Activated T-cell treated with anti-CD3 and anti-CD28 coated beads for 1 hour (primary cell): ENCODE measurements around the gene SLC28A1.
"Not testable (repeated sequence)": the region's sequence is repeated elsewhere in the genome, so short reads cannot be mapped to it uniquely, and the experiment has no call there.

ENCODE experiments used
- DNase-seq: peaks from one replicate; pipeline ENCODE4 v3.0.0-alpha.2; 2020; ENCODE audit warnings: low read depth

The SLC28A1 gene

DNA sequence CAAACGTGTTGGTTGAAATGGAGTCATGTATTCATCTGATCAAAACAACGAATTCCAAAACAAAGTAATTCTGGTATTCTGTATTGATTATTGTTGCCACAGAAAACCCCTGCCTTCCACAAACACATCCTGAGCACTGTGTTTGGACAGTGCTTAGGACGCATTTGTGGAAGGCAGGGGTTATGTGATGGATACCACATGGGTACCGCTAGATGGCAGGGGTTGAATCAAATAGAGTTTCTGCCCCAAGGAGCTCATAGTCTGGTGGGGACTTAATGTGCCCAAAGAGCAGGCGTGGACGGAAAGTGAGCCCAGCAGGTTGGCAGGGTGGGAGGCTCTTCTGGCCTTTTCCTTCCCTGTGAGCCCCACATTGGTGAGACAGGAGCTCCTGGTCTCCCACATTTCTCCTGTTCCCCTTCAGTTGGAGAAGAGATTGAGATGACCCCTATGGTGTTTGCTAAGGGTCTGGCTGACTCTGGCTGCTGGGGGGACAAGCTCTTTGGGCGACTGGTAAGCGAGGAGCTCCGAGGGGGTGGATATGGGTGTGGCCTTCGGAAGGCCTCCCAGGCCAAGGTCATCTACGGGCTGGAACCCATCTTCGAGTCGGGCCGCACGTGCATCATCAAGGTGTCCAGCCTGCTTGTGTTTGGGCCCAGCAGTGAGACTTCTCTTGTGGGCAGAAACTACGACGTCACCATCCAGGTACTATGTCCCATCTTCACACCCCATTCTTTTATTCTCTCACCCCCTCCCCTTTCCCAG, 22.1 kb upstream of the SLC28A1 start:
- DNase-seq: no peak

- no peak for DNase-seq
Measured at GRCh38 chr15:84863565-84864443, 20.7 kb upstream of the SLC28A1 start.

- no peak for DNase-seq
Measured at GRCh38 chr15:84864444-84864795, 20.0 kb upstream of the SLC28A1 start.

DNA sequence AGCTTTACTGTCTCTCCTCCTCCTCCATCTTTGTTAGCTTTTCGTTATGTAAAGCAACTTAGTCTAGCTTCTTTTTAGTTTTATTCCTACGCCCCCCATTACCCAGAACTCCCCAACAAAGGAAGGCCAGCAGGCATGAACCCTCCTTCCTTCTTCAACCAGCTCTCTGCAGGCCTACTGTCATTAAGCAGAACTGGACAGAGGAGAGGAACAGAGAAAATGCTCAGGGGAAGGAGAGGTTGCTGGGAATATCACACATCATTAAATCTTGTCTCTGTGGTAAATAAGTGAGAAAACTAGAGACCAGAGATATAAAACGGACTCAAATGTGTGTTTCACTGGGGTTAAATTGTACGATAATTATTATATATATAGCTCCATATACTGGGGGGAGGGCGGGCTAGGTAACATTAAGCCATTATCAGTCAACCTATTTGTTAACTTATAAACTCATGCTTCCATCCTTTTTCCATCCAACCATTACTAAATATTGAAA, 19.3 kb upstream of the SLC28A1 start:
- no peak for DNase-seq

DNA sequence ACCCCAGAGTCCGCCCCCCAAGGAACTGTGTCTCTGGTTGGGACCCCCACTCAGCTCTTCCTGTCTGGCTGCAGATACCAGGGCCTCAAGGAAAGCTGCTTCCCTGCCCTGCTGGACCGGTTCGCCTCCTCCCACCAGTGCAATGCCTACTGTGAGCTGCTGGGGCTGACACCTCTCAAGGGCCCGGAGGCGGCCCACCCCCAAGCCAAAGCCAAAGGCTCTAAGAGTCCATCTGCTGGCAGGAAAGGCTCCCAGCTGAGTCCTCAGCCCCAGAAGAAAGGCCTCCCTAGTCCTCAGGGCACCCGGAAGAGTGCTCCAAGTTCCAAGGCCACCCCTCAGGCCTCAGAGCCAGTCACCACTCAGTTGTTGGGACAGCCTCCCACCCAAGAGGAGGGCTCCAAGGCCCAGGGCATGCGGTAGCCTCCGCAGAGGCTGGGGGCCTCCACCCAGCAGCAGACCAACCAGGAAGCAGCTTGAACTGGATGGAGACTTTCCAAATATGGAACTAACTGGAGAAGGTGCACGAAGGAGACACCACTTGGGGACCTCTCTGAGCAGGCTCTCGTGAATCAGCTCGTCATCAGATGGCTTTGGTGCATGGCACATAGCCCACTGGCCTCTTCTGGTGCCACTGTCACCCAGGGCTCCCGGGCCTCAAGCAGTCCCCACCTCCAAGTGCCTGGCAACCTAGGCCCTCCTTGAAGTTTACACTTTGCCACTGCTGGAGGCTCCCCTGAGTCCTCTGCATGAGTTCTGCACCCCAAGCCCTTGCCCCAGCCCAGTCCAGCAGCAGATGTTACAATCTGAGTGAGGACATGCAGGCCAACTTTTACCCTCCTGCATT, 16.2 kb upstream of the SLC28A1 start:
- DNase-seq: no peak

DNA sequence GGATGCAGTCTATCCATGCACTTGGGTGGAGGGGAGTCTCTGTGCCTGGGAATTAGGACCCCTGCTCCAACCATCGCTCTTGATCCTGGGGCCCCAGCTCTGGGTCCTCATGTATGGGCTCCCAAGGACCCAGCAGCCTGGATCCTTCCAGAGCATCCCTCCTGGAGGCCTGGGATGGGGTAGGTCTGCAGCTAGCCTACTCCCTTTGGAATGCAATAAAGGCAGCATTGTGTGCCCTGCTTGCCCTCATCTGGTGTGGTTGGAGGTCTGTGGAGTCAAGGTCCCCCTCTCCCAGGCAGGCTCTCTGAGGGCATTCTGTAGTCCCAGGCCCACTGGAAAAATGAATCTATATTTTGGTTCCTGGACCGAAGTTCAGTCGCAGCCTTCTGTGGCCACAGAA, 15.0 kb upstream of the SLC28A1 start:
- no peak for DNase-seq

GRCh38 chr15:84871428-84871985, 13.0 kb upstream of the SLC28A1 start:
- DNase-seq: no peak

DNA sequence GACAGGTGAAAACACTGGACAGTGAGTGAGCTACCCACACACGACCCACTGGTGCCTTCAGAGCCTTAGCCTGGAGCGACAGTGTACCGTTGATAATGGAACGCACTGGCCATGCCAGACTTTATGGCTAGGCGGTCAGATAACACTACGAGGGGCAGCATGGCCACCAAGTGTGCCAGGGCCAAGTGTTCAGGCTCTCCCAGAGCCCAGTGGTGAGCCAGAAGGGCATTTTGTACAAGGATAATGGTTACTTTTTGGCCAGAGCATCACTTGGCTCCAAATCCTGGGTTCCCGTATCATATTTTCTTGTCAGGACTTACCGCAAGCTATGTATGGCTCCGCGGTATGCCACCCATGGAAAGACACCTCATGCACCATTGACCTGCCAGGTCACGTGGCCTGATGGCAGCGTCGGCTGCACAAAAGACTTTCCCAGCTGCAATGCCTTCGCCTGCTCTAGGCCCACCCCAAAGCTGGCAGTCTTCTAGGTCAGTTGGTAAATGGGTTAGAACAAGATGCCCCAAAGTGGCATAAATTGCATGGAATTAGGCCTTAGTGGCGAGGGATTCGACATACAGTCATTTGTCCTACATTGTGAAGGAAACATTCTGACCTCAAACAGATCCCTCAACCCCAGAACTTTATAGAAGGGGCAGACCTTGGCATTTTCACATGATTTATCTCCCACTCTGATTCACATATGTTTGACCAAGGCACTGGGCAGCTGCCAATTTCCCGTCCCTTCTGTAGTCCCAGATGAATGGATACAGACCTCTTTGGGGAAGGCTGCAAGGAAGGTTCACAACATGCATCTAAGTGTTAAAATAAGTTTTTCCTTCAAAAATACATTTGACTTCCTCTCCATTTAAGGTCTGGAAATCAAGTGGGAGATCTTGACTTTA, 12.2 kb upstream of the SLC28A1 start:
- no peak for DNase-seq

DNA sequence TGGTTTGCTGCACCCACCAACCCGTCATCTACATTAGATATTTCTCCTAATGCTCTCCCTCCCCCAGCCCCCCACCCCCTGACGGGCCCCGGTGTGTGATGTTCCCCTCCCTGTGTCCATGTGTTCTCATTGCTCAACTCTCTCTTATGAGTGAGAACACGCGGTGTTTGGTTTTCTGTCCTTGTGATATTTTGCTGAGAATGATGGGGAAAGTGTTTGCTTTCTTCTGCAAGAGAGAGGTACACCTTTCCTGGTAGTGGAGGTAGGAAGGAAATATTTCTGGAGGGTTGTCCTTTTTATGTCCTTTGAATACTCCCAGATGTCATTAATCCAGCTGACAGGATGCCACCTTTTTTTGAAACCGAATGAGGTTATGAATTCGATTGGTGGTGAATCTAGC, 10.5 kb upstream of the SLC28A1 start:
- DNase-seq: no peak

GRCh38 chr15:84874981-84875699, 9.3 kb upstream of the SLC28A1 start:
- DNase-seq: no peak

DNA sequence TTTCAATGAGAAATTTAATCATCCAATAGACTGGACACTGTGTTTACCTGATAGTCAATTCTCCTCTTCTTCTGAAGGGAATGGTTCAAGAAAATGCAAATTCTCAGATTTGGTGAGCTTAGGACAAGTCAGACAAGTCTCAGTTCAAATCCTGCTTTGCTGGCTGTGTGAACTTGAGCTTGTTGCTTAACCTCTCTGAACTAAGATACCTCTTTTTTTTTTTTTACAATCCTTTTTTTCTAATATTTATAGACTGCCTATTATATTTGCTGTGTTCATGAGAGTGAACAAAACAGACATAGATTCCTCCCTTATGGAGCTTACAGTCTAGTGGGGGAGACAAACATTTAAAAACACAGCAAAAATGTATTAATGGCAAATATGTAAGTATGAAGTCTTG, 8.2 kb upstream of the SLC28A1 start:
- DNase-seq: no peak

GRCh38 chr15:84877701-84878100, 6.8 kb upstream of the SLC28A1 start:
- not testable (repeated sequence) for DNase-seq

DNA sequence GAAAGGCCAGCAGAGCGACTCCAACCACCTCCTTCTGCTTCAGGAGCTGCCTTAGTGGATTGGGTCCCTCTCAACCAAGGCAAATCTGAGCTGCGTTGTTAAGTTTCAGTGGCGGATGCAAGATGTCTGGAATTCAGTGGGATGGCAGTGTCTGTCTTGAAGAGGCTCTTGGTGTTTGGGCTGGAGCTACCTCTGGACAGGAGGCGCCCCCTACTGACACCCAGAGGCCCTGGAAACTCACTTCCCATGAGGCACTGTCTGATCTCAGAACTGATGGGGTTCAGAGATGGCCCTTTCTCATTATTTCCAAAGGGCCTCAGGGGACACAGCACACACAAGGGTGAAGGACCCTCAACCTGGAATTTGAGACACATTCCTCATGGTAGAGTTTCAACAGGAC, 6.0 kb upstream of the SLC28A1 start:
- peak; percentile 40 for DNase-seq

GRCh38 chr15:84879088-84879780, 5.2 kb upstream of the SLC28A1 start:
- DNase-seq: no peak

GRCh38 chr15:84880007-84880406, 4.5 kb upstream of the SLC28A1 start:
- no peak for DNase-seq

- no peak for DNase-seq
Measured at GRCh38 chr15:84880822-84881519, 3.5 kb upstream of the SLC28A1 start.

DNA sequence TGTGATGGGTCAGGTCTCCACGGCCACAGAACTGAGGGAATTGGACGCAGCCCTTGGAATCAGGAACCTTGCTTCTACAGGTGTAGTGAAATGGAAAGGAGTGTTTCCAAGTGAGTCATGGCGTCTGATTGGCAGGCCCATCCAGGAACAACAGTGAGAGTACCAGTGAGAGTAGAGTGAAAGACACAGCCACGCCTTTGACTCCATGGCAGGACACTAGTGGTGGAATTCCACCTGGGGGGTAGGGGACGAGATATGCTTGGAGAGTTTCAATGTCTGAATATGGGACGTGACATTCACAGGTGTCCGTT, 3.0 kb upstream of the SLC28A1 start:
- DNase-seq: no peak

- DNase-seq: no peak
Measured at GRCh38 chr15:84883466-84883865, 996 bp upstream of the SLC28A1 start.

DNA sequence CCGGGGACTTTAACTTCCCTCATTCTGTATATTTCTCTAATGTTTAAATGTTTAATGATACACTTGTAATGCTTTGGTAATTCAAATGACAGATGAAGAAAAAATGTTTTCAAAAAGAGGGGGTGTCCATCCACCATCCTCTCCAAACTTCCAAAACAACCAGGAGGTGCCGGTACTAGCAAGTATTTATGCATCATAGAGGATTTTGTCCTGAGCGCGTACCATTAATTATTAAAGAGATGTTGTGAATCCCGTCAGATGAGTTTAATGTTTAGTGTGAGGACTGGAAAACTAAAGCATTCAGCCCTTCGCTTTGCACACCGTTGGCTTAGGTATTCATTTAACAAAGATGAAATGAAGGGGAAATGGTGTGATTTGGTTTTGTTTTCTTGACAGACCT, 1.3 kb downstream of the SLC28A1 start:
- no peak for DNase-seq
